HepG2 (cell line): ENCODE data around the gene PIK3C3. TPM values are rescaled to one million over a fixed set of nuclear protein-coding genes. Genes with fewer than 3 reads are reported as not detected.
A peak's percentile ranks its signal among the peaks of the same experiment; 100 is the strongest.

Experiments used
- ATAC-seq: fragments of 200-7000 bp; cut with Tn5 transposase; 3 replicates; pipeline ENCODE4 v1.9.1; 2020; ENCODE audit warnings: mild to moderate bottlenecking, moderate library complexity
- BruUV-seq: library from RNA; stranded (reverse); fragments of 400-500 nt; replicated peaks from 2 replicates; lab custom pipeline; 2021; lab: Mats Ljungman, UMichigan
- CTCF ChIA-PET: fragments of 300-600 bp; formaldehyde crosslinking; extraction: SDS; loops from one replicate; lab custom pipeline; 2021; ENCODE audit warnings: low total read pairs, inconsistent platforms, low intra/inter-chr PET ratio; lab: Yijun Ruan, JAX
- POLR2A ChIA-PET: fragments of 350-600 bp; sonication (Branson Sonifier 250); formaldehyde crosslinking; loops from one replicate; lab custom pipeline; 2020; ENCODE audit warnings: antibody characterized with exemption, inconsistent platforms; lab: Yijun Ruan, JAX
- DNase-seq: peaks from one replicate; pipeline ENCODE4 v3.0.0-alpha.2; 2015; ENCODE audit warnings: low spot score
- FAIRE-seq: peaks from 3 replicates; lab custom pipeline; 2011; peaks lifted over from hg19 to GRCh38; lab: Jason Lieb, UNC
- H2AFZ ChIP-seq: one replicate; pipeline ENCODE4 v1.6.1; 2011; ENCODE audit warnings: low read length, inconsistent platforms
- H3K27ac ChIP-seq: fragments of 300-600 bp; 3 replicates; pipeline ENCODE4 v1.8.0; 2011; ENCODE audit warnings: mixed run types, mild to moderate bottlenecking, mixed read lengths, low read length, inconsistent platforms; ENCODE audit not compliant: insufficient read depth; ENCODE audit errors: extremely low read length
- H3K27me3 ChIP-seq, 2 experiments: fragments of 200-600 bp in 1 of 2; 2 replicates in 1 of 2; 3 replicates in 1 of 2; pipeline versions ENCODE4 v1.6.0 to v1.8.0; 2011; ENCODE audit warnings: low read length in 2 of 2, mild to moderate bottlenecking in 2 of 2, moderate library complexity in 2 of 2, inconsistent platforms in 1 of 2; ENCODE audit not compliant: insufficient read depth in 2 of 2, control insufficient read depth in 1 of 2
- H3K36me3 ChIP-seq, 2 experiments: fragments of 200-600 bp in 1 of 2; replicated peaks in 1 of 2; 2 replicates in 1 of 2; 3 replicates in 1 of 2; pipeline versions ENCODE4 v1.5.1 to v1.8.0; 2011; ENCODE audit warnings: low read length in 2 of 2, inconsistent platforms in 1 of 2; ENCODE audit not compliant: insufficient read depth in 2 of 2, control insufficient read depth in 1 of 2
- H3K4me1 ChIP-seq: 2 replicates; pipeline ENCODE4 v1.5.1; 2012; ENCODE audit warnings: low read length, inconsistent platforms; ENCODE audit not compliant: insufficient read depth
- H3K4me2 ChIP-seq: 2 replicates; pipeline ENCODE4 v1.6.0; 2011; ENCODE audit warnings: low read depth, low read length, inconsistent platforms
- H3K4me3 ChIP-seq, 3 experiments: fragments of 200-600 bp in 1 of 3; sonication (generic), shearing (Covaris generic) in 1 of 3; replicated peaks in 1 of 3; 2 replicates each; pipeline ENCODE4 v1.5.1; 2011 to 2016; ENCODE audit warnings: low read length in 3 of 3, inconsistent platforms in 2 of 3, low read depth in 2 of 3, mild to moderate bottlenecking in 2 of 3, control low read depth in 1 of 3, mixed read lengths in 1 of 3; ENCODE audit not compliant: insufficient read depth in 1 of 3
- H3K79me2 ChIP-seq: one replicate; pipeline ENCODE4 v1.6.1; 2011; ENCODE audit warnings: low read length, inconsistent platforms; ENCODE audit not compliant: insufficient read depth
- H3K9ac ChIP-seq: 2 replicates; pipeline ENCODE4 v1.6.0; 2011; ENCODE audit warnings: mild to moderate bottlenecking, low read depth, low read length, inconsistent platforms; ENCODE audit not compliant: insufficient read depth
- H3K9me3 ChIP-seq: 2 replicates; pipeline ENCODE4 v1.5.1; 2012; ENCODE audit warnings: mild to moderate bottlenecking, low read length
- H4K20me1 ChIP-seq: 2 replicates; pipeline ENCODE4 v1.6.0; 2011; ENCODE audit warnings: inconsistent platforms, mild to moderate bottlenecking, low read length, moderate library complexity; ENCODE audit not compliant: insufficient read depth
- ARID3A ChIP-seq: IDR thresholded peaks from 2 replicates; pipeline ENCODE4 v1.6.1; 2012; ENCODE audit warnings: low read depth, low read length, improper control_type of control experiment
- CTCF ChIP-seq: sonication (generic); formaldehyde crosslinking; IDR thresholded peaks from 2 replicates; pipeline ENCODE4 v1.5.0; 2020; ENCODE audit warnings: mild to moderate bottlenecking, missing genetic modification reagents, moderate library complexity
- HOMEZ ChIP-seq: IDR thresholded peaks from 2 replicates; pipeline ENCODE4 v1.6.1; 2016; ENCODE audit warnings: low read depth
- MIXL1 ChIP-seq: IDR thresholded peaks from 2 replicates; pipeline ENCODE4 v1.6.1; 2016
- PHF8 ChIP-seq: sonication (generic); formaldehyde crosslinking; IDR thresholded peaks from 2 replicates; pipeline ENCODE4 v1.5.0; 2020; ENCODE audit warnings: missing genetic modification reagents
- RAD21 ChIP-seq: fragments of 450-650 bp; formaldehyde crosslinking; IDR thresholded peaks from 2 replicates; pipeline ENCODE4 v1.5.0; 2020; ENCODE audit warnings: mild to moderate bottlenecking
- SMC3 ChIP-seq: IDR thresholded peaks from 2 replicates; pipeline ENCODE4 v1.6.1; 2011; ENCODE audit warnings: low read length, improper control_type of control experiment
- STAG1 ChIP-seq: sonication (generic); formaldehyde crosslinking; IDR thresholded peaks from 2 replicates; pipeline ENCODE4 v1.4.0; 2020; ENCODE audit warnings: missing genetic modification reagents
- ZNF3 ChIP-seq: IDR thresholded peaks from 2 replicates; pipeline ENCODE4 v1.7.0; 2017; ENCODE audit warnings: inconsistent platforms
- WGBS: methylation state at CpG from one replicate; pipeline ENCODE4 v1.1.6; 2017; ENCODE audit warnings: low lambda C conversion rate; 5-methylcytosine and 5-hydroxymethylcytosine counted together
- in situ Hi-C: cut with HindIII; loops from 2 replicates; pipeline ENCODE4 v1.10.0; 2017; ENCODE audit warnings: low pct_unique_long_range_greater_than_20kb; ENCODE audit not compliant: extremely low pct_ligation_motif_present
- intact Hi-C: fragments of 100-400 bp; cut with micrococcal nuclease; formaldehyde crosslinking; loops from one replicate; pipeline ENCODE4 v1.10.0; 2022; ENCODE audit not compliant: unreplicated experiment
- polyA plus RNA-seq, 8 experiments: library from polyadenylated mRNA; depleted of rRNA in 3 of 8; stranded (reverse) in 7 of 8; unstranded in 1 of 8; fragments of >200 nt; fragmentation: Illumina TruSeq in 4 of 8; extraction: Trizol in 4 of 8; gene quantifications; 2 replicates each; pipeline versions ENCODE4 v1.2.1 to v1.2.3, GENCODE V29; 2011 to 2016; ENCODE audit warnings: low read depth in 4 of 8, missing spikeins in 1 of 8, mixed read lengths in 1 of 8; ENCODE audit not compliant: insufficient read depth in 1 of 8
- total RNA-seq, 5 experiments: library from RNA; depleted of rRNA; stranded (reverse); fragments of >200 nt; fragmentation: Illumina TruSeq; extraction: Trizol; gene quantifications; 2 replicates each; pipeline ENCODE4 v1.2.3, GENCODE V29; 2016; ENCODE audit warnings: low read depth in 1 of 5

The PIK3C3 gene
- total and polyA plus RNA-seq, 2 of the 13 experiments (the other 11 are each of a cell fraction or from before 2014, with no cell fraction given), result 42.8 to 46.4 TPM

- Histone ChIP-seq H3K9me3 (no peaks in the 10 kb centered on the region), H3K9ac (no peak overlapping the region), H3K36me3 (peaks cover 2 to 7% of the 10 kb centered on the region in 2 experiments; a peak in 4 of 5 replicates), H3K4me2 (no peak overlapping the region), H2AFZ (no peak overlapping the region), H4K20me1 (no peaks in the 10 kb centered on the region), H3K4me1 (peaks cover 2% of the 10 kb centered on the region), H3K27ac (no peak overlapping the region), H3K79me2 (no peaks in the 10 kb centered on the region)
- WGBS, result 13% methylated on average over 5 of the region's 5 CpGs
- FAIRE-seq (peak; percentile 40), DNase-seq (peak; percentile 34)
- CTCF ChIA-PET, result interaction anchor here (1.0 to 1.7 kb wide), 3 partner anchors 61 to 221 kb away, joined by 3 to 13 read pairs (median 6); no protein-coding TSS in a partner anchor
- POLR2A ChIA-PET, result interaction anchor here (0.6 to 1.3 kb wide), 2 partner anchors 59 to 61 kb away, joined by 3 to 5 read pairs; no protein-coding TSS in a partner anchor
- in situ Hi-C loops, result loop anchor here (10.0 kb wide), 2 partner anchors 1222 to 1512 kb away; partner anchors contain the start of gene SYT4
- TF ChIP-seq MIXL1 (CRISPR knock-in tag), result 0 out of 2 replicates have a peak, but pooled peaks have one; percentile 16
- no peak for TF ChIP-seq HOMEZ (CRISPR knock-in tag)
- TF ChIP-seq CTCF (CRISPR knock-in tag), result peak; percentile 72
- TF ChIP-seq STAG1 (CRISPR knock-in tag), result peak; percentile 76
- TF ChIP-seq PHF8 (CRISPR knock-in tag), result no peak
- TF ChIP-seq ARID3A, result no peak
- peak; percentile 31; the same call in 1 of the 2 replicates for TF ChIP-seq SMC3
- 0 out of 2 replicates have a peak, but pooled peaks have one; percentile 27 for TF ChIP-seq ZNF3 (CRISPR knock-in tag)
- TF ChIP-seq RAD21 (CRISPR knock-in tag), result peak; percentile 53; the same call in 1 of the 2 replicates
- TF ChIP-seq, all 625 proteins: peak for 6
- BruUV-seq, result no TSS peak
- Histone ChIP-seq H3K27me3 (no peaks in the 10 kb centered on the region), H3K4me3 (no peak overlapping the region)
- ATAC-seq, result peak; percentile 79
- intact Hi-C loops, result loop anchor here (1.0 to 10.0 kb wide), 6 partner anchors 61 to 1542 kb away; no protein-coding TSS in a partner anchor
Observed at GRCh38 chr18:42053188-42053781, 98.3 kb downstream of the PIK3C3 start.
